Activated CD4-positive, alpha-beta T cell treated with anti-CD3 and anti-CD28 coated beads, Interleukin-2, amount 10 ng/mL, durations not matched to agents 24 days and 14 days (primary cell): Measurements from ENCODE around the gene SUGT1. TPM values are rescaled to one million over a fixed set of nuclear protein-coding genes. Genes with fewer than 3 reads are reported as not detected.

ENCODE experiments used
- DNase-seq: peaks from one replicate; pipeline ENCODE4 v3.0.0; 2022
- H3K27ac Mint-ChIP-seq: one replicate; pipeline ENCODE4 v1.8.0; 2022; ENCODE audit warnings: mild to moderate bottlenecking, mixed read lengths
- H3K27me3 Mint-ChIP-seq: one replicate; pipeline ENCODE4 v1.8.0; 2022; ENCODE audit warnings: mixed read lengths
- H3K36me3 Mint-ChIP-seq: one replicate; pipeline ENCODE4 v1.8.0; 2022; ENCODE audit warnings: low read depth, mild to moderate bottlenecking, mixed read lengths
- H3K4me1 Mint-ChIP-seq: one replicate; pipeline ENCODE4 v1.8.0; 2021; ENCODE audit warnings: mixed read lengths
- H3K4me3 Mint-ChIP-seq: one replicate; pipeline ENCODE4 v1.8.0; 2022; ENCODE audit warnings: mild to moderate bottlenecking, moderate library complexity, mixed read lengths
- H3K9me3 Mint-ChIP-seq: one replicate; pipeline ENCODE4 v1.8.0; 2021; ENCODE audit warnings: mixed read lengths
- intact Hi-C: fragments of 100-400 bp; cut with micrococcal nuclease; formaldehyde crosslinking; loops from one replicate; pipeline ENCODE4 v1.15.1; 2023
- total RNA-seq: library from RNA; stranded (reverse); gene quantifications from 2 replicates; pipeline ENCODE4 v1.2.3, GENCODE V29; 2022

Gene SUGT1
- total RNA-seq, 1 donor from 2014 or later: 71.2 TPM

DNA sequence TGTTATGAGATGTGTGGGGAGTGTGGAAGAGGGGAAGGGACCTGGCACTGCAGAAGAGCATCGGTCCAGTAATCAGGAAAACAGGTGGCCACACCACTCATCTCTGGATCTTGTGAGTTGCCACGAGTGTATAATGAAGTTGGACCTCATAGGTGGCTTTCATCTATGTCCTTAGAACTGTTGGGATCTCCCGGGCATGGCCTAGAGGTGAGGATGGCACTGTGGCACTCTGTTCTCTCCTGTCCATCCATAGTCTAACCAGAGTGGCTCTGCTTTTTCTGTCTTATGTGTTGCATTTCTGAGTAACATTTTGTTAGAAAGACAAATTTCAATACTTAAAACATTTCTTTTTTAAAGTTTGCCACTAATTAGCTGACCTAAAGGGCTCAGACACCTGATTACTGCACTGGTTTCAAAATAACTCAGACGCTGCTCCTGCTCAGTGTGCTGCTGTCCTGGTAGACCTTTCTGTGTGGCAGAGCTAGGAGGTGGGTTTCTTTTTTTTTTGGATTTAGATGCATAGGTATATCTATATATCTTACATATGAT, 81.5 kb downstream of the SUGT1 start:
- H3K4me1 Mint-ChIP-seq: no peaks in the 10 kb centered on the region
- H3K4me3 Mint-ChIP-seq: no peak overlapping the region
- no peaks in the 10 kb centered on the region for H3K9me3 Mint-ChIP-seq
- peaks cover 16% of the 10 kb centered on the region for H3K27me3 Mint-ChIP-seq
- no peak for DNase-seq
- intact Hi-C loops: no loop called here
- H3K27ac Mint-ChIP-seq: no peak overlapping the region
- no peaks in the 10 kb centered on the region for H3K36me3 Mint-ChIP-seq

DNA sequence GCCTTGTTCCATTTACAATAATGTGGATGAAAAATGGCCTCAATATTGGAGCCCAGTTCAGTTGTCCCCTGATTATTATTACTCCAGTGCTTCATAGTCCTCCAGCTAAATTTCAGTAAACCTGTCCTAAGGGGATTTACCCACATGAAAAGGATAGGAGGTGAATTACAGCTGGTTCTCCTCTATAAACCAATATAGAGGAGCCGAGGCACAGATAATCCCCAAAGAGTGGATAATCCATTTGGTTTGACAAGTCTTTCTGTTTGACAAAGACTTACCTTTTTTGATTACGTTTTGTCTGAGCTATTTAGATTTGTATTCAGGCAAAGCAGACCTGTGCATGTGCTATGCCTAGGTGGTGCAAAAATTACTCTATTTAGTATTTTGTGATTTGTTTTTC, 84.3 kb downstream of the SUGT1 start:
- H3K4me3 Mint-ChIP-seq: no peak overlapping the region
- no peak for DNase-seq
- H3K27ac Mint-ChIP-seq: no peak overlapping the region
- H3K27me3 Mint-ChIP-seq: peaks cover 35% of the 10 kb centered on the region
- intact Hi-C loops: loop anchor here (5.0 kb wide), 1 partner anchor 115 kb away; no protein-coding TSS in a partner anchor
- peaks cover 2% of the 10 kb centered on the region for H3K4me1 Mint-ChIP-seq
- no peaks in the 10 kb centered on the region for H3K36me3 Mint-ChIP-seq
- H3K9me3 Mint-ChIP-seq: no peaks in the 10 kb centered on the region

DNA sequence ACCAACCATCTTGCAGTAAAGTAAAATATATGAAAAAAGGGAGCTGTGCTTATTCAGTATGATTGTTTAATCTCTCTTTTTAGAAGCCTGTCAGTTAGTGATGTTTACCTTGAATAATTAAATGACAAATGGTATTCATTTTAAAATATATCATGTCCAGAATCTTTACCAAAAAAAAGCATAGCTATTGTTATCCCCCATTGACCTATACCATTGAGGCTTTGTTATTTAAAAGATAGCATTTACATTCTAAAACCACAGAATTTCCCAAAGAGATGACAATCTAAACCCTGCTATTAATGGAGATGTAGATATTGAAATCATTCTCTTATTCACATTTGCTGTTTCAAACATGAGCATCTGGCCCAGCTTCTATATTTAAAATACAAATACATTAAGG, 84.8 kb downstream of the SUGT1 start:
- H3K27ac Mint-ChIP-seq: no peak overlapping the region
- H3K4me1 Mint-ChIP-seq: peaks cover 2% of the 10 kb centered on the region
- peaks cover 39% of the 10 kb centered on the region for H3K27me3 Mint-ChIP-seq

DNA sequence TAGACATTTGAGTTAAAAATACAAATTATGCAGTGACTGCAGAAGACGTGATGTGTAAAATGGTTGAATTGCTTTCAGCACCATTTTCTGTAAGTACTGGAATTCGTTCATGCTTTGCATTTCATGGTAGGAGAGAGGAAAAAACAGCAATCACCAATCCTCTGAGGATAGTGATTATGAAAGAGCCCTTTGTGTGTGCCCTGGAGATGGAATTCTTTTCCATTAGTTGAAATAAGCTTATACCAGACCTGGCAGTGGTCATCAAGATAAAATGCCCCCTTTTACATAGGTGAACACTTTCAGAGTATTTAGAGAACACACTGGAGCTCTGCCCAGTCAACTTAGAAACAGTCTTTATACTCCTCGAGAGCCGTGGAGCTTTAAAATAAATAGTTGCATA, 85.3 kb downstream of the SUGT1 start:
- DNase-seq: no peak
- no peaks in the 10 kb centered on the region for H3K9me3 Mint-ChIP-seq
- no peaks in the 10 kb centered on the region for H3K36me3 Mint-ChIP-seq
- H3K27ac Mint-ChIP-seq: no peak overlapping the region
- no peak overlapping the region for H3K4me3 Mint-ChIP-seq
- H3K4me1 Mint-ChIP-seq: peaks cover 2% of the 10 kb centered on the region
- peaks cover 43% of the 10 kb centered on the region for H3K27me3 Mint-ChIP-seq
- intact Hi-C loops: loop anchor here (5.0 kb wide), 1 partner anchor 114 kb away; no protein-coding TSS in a partner anchor

More for the DNA sequence above, 84.8 kb downstream of the SUGT1 start:
- no peaks in the 10 kb centered on the region for H3K9me3 Mint-ChIP-seq
- H3K36me3 Mint-ChIP-seq: no peaks in the 10 kb centered on the region
- no peak for DNase-seq
- H3K4me3 Mint-ChIP-seq: no peak overlapping the region
- intact Hi-C loops: loop anchor here (5.0 kb wide), 1 partner anchor 115 kb away; no protein-coding TSS in a partner anchor

DNA sequence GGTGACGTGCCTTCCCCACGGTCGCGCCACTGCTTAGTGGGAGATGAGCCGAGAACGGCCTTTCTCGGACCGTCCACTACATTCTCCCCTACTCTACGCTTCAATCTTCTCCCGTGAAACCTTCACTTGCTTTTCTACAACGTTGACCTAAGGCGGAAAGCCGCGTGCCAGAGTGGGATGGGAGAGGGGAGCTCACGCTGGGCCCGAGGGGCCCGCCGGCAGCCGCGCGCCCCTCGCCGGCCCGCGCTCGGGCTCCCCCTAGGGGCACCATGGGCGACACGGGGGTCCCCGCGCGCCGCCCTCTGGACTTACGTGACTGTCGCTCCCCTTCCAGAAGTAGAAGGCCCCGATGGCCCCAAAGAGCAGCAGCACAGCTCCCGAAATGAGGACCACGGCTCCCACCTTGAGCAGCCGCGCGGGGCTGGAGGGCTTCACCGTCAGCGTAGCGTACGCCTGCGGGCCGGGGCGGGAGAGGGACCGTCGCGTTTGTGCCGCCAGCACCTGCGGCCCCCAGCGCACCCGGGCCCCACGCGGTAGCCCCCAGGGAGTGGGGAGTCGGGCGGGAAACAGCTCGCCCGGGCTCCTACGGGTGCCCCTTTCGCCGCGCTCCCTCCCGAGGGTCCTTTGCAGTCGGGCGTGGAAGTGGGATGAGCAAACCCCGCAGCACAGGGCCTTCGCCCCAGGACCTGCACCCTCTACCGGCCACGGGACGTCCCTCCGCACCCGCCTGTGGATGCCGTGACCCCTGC, 86.3 kb downstream of the SUGT1 start:
- no peak overlapping the region for H3K27ac Mint-ChIP-seq
- H3K9me3 Mint-ChIP-seq: no peaks in the 10 kb centered on the region
- H3K4me3 Mint-ChIP-seq: peak overlapping the region; percentile 38
- intact Hi-C loops: loop anchor here (5.0 kb wide), 1 partner anchor 113 kb away; no protein-coding TSS in a partner anchor
- H3K4me1 Mint-ChIP-seq: peaks cover 2% of the 10 kb centered on the region
- DNase-seq: peak; percentile 59
- no peaks in the 10 kb centered on the region for H3K36me3 Mint-ChIP-seq
- H3K27me3 Mint-ChIP-seq: peaks cover 47% of the 10 kb centered on the region

DNA sequence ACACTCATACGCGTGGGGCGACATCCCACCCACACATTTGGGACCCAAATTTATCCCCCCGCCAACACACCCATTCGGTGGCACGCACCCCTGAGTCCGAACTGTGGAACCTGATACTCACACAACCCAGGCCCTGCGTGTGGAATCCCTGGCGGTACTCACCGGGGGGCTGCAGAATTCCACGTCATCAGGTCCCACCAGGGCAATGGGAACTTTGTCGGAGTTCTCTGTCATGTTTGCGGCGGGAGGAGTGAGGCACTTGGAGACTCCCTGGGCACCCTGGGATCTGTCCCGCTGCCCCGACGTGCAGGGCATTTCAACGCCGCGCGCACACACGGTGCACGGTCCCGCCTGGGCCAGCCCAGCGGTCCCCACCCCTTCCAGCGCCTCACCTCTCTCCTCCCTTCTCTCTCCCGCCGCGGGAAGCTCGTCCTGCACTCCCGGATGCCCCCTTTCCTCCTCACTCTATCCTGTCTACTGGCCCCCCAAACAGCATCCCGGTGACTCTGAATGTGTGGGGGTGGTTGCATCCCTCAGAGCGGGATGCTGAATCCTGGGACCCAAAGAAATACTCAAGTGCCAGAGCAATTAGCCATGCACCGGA, 86.9 kb downstream of the SUGT1 start, which contains the start of gene CNMD:
Gene CNMD, minus strand, starts transcription at position 353 of the 604 bp plus-strand sequence. Its CDS starts 119 bp downstream, at position 234.
- intact Hi-C loops: loop anchor here (5.0 kb wide), 1 partner anchor 113 kb away; no protein-coding TSS in a partner anchor
- no peaks in the 10 kb centered on the region for H3K9me3 Mint-ChIP-seq
- peaks cover 48% of the 10 kb centered on the region for H3K27me3 Mint-ChIP-seq
- no peak within 1 kb of the TSS for H3K27ac Mint-ChIP-seq
- H3K36me3 Mint-ChIP-seq: no peaks in the 10 kb centered on the region
- peak within 1 kb of the TSS; percentile 64 for H3K4me3 Mint-ChIP-seq
- H3K4me1 Mint-ChIP-seq: peaks cover 2% of the 10 kb centered on the region
- DNase-seq: no peak

DNA sequence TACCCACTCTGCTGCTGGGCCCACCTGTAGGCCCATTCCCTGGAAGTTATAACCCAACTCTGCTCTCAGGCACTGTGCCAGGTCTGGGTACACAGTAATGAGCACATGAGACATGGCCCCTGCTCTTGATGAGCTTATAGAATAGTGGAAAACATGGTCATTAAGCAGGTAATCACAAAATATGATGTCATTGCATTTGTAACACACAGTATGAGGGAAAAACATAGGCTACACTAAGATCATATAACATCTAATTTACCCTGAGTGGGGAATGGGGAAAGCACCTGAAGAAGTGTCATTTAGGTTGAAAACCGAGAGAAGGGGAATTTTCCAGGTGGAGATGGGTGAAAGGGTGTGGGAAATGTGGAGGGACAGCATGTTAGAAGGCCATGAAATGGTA, 90.9 kb downstream of the SUGT1 start:
- intact Hi-C loops: no loop called here
- no peak overlapping the region for H3K27ac Mint-ChIP-seq
- no peaks in the 10 kb centered on the region for H3K9me3 Mint-ChIP-seq
- no peak overlapping the region for H3K4me3 Mint-ChIP-seq
- H3K27me3 Mint-ChIP-seq: peaks cover 40% of the 10 kb centered on the region
- no peaks in the 10 kb centered on the region for H3K36me3 Mint-ChIP-seq
- peaks cover 2% of the 10 kb centered on the region for H3K4me1 Mint-ChIP-seq
- DNase-seq: no peak

DNA sequence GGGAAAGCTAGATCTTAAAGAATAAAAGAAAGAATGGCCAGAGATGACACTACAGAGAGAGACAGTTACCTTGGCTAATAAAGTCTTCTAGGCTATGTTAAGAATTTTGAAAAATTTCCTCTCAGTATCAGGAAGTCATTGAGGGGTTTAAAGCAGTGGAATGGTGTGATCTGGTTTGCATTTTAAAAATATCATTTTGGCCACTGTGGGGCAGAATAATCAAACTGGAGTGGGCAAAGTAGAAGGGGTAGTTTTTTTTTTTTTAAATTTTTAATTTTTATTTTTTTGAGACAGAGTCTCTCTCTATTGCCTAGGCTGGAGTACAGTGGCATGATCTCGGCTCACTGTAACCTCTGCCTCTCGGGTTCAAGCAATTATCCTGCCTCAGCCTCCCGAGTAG, 91.4 kb downstream of the SUGT1 start:
- H3K4me3 Mint-ChIP-seq: no peak overlapping the region
- intact Hi-C loops: no loop called here
- H3K27ac Mint-ChIP-seq: no peak overlapping the region

DNA sequence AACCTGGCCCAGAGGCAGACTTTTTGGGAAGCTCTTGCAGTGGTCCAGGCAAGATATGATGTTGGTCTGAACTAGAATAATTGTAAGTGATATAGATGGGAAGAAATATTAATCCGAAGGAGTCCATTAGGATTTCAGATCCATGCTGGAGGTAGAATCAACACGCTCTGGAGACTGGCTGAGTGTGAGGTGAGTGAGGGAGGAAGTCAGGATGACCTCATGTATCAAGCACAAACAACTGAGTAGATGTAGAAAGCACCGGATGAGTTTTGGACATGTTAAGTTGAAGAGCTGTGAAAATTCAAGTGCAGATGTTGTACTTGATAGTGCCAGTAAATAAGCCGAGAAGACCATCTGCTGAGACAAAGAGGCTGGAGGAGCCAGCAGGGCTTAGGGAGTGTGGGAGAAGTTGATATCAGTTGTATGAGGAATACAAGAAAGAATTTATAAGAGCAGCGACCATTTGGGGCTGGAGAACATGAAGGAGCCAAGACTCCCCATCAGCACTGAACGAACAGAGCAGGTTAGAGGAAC, 92.3 kb downstream of the SUGT1 start:
- Mint-ChIP-seq H3K9me3 (no peaks in the 10 kb centered on the region), H3K4me3 (no peak overlapping the region), H3K36me3 (no peaks in the 10 kb centered on the region), H3K27me3 (peaks cover 34% of the 10 kb centered on the region), H3K4me1 (no peaks in the 10 kb centered on the region), H3K27ac (no peak overlapping the region)
- intact Hi-C loops: no loop called here
- no peak for DNase-seq

More for the DNA sequence above, 91.4 kb downstream of the SUGT1 start:
- H3K9me3 Mint-ChIP-seq: no peaks in the 10 kb centered on the region
- no peak for DNase-seq
- H3K27me3 Mint-ChIP-seq: peaks cover 39% of the 10 kb centered on the region
- peaks cover 2% of the 10 kb centered on the region for H3K4me1 Mint-ChIP-seq
- no peaks in the 10 kb centered on the region for H3K36me3 Mint-ChIP-seq

DNA sequence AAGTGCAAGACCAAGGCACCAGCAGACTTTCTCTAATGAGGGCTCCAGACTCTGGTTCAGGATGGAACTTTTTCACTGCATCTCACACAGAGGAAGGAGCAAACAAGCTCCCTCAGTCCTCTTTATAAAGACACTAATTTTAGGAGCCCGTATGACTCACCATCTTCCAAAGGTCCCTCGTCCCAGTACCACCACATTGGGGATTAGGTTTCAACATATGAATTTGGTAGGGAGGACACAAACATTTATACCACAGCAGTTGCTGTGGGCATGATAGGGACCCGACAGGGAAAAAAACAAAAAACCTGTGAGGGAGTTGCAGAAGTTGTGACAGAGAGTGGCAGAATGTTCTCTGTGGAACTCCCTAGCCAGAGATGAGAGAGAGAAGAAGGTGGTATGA, 93.5 kb downstream of the SUGT1 start:
- no peaks in the 10 kb centered on the region for H3K9me3 Mint-ChIP-seq
- no peaks in the 10 kb centered on the region for H3K4me1 Mint-ChIP-seq
- H3K4me3 Mint-ChIP-seq: no peak overlapping the region
- no peak for DNase-seq
- intact Hi-C loops: no loop called here
- H3K27me3 Mint-ChIP-seq: peaks cover 23% of the 10 kb centered on the region
- no peak overlapping the region for H3K27ac Mint-ChIP-seq
- H3K36me3 Mint-ChIP-seq: no peaks in the 10 kb centered on the region

DNA sequence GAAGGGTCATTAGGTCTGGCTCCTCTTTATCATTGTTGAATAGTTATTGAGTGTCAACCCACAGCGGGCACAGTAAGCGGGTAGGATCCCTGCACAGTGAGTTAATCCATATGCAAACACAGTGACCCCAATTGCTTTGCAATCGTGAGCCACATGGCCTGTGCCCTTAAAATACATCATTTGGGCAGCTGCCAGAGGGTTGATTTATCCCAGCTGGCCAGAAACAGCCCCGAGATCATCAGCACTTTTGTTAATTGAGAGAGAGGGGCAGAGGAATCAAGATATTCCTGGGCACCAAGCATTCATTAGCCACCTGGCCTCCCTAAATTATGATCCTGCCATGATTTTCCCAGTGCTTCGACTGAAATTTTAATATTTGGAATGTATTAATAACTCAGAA, 96.8 kb downstream of the SUGT1 start:
- no peaks in the 10 kb centered on the region for H3K36me3 Mint-ChIP-seq
- H3K27me3 Mint-ChIP-seq: peaks cover 6% of the 10 kb centered on the region
- no peaks in the 10 kb centered on the region for H3K4me1 Mint-ChIP-seq
- DNase-seq: no peak
- no peak overlapping the region for H3K4me3 Mint-ChIP-seq
- H3K27ac Mint-ChIP-seq: no peak overlapping the region
- intact Hi-C loops: no loop called here
- H3K9me3 Mint-ChIP-seq: no peaks in the 10 kb centered on the region
